Activated CD4-positive, CD25-positive, alpha-beta regulatory T cell treated with anti-CD3 and anti-CD28 coated beads, Interleukin-2, amount 50 U/mL, for 72 hours (primary cell): Measurements from ENCODE around the gene GJC2.
"Not testable (repeated sequence)": the region's sequence is repeated elsewhere in the genome, so short reads cannot be mapped to it uniquely, and the experiment has no call there.

Source experiments
- DNase-seq: peaks from one replicate; pipeline ENCODE4 v3.0.0; 2021

GJC2 gene

DNA sequence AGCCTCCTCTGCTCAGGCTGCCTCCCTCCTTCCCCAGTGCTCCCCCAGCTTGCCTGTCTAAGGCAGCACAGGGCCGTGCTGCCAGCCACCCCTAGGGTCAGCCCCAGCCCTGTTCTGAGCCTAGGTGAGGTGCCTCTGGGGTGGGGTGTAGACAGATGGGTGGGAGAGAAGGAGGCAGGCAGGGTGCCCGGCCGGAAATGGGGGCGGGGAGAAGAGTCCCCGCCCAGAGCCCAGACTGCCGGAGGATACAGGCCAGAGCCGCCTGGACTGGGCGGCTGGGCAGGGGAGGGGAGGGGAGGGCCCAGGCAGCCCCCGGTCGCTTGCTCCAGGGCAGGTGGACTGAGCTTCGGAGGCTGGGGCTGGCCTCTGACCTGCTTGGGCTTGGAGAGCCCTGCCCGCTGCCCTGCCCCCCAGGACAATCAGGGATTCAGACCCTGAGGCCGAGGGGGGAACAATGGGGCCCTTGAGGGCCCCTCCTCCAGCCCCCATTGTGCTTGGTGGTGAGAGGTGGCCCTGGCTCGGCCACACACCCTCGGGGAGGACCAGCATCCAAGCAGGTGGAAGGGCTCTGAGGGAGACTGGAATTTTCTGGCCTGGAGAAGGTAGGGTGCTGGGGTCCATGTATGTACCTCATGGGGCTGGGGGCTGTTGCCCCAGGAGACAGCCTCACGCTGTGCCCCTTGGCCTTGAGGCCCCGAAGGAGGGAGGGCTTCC is at the start of gene GJC2:
Gene GJC2, plus strand, starts transcription at position 525 of the 714 bp plus-strand sequence. CDS start 7,829 bp downstream, outside the sequence.
- DNase-seq = peak; percentile 20

DNA sequence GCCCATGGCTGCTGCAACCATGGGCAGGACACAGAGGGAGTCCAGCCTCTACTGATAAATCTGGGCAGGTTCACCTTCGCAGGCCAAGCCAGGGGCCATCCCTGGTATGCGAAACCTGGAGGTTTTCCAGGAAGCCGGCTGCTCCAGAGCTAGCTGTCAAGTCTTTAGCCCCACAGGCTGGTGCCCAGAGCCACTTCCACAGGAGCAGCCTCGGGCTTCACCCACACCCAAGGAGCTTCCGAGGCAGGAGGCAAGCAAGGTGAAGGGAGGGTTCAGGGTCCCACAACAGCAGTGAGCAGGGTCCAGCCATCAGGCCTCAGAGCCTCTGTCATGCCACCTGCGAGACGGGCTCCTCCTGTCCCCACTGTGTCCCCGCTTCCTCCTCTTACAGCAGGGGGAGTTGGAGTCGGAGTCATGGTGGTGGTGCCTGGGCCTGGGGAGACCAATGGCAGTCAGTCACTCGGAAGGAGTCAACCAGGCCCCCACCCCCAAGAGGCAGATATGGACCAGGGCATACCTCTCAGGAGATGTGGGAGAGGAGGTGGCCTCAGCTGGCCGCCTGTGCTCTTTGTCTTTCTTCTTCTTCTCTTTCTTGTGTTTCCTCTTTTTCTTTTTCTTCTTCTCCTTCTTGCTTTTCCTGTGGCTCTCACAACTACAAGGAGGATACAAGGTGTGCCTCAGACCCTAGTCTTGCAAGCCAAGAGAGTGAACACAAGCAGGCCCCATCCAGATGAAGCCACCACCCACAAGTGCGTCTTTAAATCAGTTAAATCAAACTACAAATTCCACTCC is 48.7 kb upstream of the GJC2 start:
- DNase-seq = no peak

DNA sequence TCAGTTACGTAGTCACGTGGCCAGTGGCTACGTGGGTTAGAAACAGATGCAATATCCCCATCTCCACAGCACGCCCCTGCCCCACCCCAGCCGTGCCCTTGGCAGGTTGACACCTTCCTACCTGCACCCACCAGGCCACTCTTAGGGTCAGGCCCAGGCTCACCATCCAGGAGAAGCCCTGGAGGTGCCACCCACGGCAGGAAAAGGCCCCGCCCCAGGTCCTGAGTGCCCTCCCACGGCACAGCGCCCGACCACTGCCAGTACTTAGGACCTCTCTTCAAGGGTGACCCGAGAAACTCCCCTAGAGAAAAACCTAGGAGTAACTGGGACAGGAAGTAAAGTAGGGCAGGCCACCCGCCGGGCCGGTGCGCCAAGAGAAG is 48.1 kb upstream of the GJC2 start:
- no peak for DNase-seq

DNA sequence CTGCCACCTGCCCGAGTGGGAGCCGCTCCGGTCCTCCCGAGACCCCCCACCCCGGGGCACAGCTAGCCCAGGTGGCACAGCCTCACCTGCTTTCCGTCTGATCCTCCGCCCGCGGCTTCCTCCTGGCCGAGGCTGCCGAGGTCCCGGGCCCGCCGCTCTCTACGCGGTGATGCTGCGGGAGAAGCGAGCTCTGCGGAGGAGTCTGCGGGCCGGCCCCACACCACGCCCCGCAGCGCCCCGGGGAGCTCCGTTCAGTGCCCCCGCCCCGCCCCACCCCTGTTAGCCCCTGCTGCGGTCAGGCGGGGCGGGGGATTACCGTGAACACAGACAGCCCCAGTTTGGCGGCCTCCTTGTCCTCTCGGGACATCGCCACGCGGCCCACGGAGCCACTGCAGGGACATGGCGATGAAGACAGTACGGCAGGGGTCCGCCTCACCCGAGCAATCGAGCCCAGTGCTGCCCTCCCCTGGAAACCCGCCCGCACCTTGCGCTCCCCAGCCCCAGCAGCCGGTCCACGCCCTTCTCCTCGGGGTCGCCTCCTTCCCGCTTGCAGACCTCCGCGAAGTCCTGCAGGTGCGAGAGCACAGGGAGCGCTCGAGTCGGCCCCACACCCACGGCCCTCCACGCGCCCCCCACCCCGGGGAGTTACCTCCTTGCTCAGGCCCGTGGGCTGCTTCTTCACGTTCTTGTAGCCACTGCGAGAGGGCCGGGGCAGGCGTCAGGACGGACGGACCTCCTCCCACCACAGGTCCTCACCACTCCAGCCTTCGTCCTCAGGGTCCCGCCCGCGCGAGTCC is 47.5 kb upstream of the GJC2 start:
- DNase-seq = peak; percentile 62

DNA sequence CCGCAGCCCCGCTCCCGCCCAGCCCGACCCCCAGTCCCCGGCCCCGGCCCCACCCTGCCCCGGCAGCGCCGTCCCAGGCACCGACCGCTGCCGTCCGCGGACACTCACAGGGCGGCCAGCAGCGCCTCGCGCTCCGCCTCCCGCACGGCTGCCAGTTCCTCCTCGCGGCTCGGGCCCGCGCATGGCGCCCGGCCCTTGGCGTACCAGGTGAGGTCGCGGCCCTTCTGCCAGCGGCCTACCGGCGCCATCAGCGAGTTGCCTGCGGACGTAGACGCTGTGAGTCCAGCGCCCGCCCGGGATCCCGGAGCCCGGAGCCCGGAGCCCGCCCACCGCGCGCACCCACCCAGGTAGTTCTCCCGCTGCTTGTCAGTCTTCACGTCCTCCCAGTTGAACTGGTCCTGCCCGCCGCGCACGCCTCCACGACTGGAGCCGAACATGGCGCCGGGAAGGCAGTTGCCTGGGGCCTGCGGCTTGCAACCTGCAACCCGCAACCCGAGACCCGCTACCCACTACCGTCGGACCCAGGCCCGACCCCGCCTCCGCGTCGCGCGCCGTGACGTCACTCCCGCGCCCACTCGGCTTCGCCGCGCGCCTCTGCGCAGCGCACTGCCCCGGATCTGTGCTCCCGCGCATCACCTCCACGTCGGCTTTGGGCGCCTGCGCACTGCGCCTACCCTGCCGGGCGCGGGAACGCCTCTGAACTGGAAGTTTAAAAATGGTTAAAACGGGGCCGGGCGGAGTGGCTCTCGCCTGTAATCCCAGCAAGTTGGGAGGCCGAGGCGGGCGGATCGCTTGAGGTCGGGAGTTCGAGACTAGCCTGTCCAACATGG is 46.7 kb upstream of the GJC2 start, which contains the start of gene C1orf35:
Gene C1orf35, minus strand, starts transcription at position 535 of the 830 bp plus-strand sequence. Its CDS starts 98 bp downstream, at position 437.
- peak; percentile 95 for DNase-seq

DNA sequence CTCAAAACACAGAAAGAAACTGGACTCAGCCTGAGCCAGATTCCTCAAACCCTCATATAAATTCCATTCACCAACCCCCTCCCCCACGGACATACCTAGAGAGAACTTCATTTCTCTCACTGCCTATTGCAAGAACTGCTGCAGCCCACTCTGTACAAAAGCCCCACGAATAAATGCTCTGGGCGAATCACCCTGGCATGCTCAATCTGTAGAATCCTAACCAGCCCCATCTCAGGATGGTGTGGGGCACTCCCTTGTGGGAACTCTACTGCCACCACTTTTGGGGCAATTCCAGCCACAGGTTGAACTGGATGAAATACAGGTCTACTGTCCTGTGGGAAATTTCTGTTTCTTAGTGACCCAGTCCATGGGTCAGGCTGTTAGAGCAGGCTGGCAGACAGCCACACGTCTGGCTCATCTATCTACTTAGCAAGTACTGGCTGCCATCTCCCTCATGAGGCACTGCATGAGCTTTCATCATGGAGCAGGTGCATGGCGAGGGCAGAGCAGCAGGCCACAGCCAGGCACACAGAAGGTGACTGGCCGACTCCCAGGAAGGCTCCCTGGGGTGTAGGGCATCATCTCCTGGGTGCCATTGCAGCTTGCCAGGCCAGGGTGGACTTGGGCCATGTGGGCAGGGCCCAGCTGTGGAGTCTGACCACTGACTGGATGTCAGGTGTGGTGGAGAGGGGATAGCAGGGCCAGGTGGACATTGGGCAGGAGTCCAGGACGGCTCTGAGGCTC is 45.0 kb upstream of the GJC2 start:
- DNase-seq = no peak

DNA sequence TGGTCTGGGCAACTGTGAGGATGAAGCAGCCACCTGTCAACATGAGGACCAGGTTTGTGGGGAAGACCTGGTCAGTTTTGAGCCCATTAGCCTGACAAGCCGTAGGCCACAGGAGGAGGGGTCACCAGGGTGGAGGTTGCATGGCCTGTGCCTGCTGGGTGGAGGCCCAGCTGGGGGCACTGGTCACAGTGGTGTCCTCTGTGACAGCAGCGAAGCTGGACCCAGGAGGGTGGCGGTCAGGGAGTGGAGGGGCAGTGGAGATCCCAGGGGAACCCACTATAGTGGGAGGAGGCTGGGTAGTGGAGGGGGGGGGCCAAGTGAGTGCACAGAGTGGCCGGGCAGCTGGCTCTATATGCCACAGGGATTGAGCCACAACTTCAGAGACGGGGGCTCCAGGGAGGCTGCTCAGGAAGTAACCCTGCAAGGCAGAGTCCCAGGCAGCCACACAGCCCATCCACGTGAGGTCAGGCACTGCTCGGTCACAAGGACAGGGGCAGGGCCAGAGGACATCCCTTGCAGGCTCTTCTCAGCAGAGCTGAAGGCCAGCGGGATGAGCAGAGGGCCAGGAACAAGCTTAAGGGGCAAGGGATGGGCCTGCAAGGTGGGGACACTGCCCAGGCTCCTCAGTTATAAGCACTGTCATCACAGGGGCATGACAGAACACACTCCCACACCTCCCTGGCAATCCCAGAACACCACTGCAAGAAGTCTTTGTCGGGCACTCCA is 44.3 kb upstream of the GJC2 start:
- no peak for DNase-seq

DNA sequence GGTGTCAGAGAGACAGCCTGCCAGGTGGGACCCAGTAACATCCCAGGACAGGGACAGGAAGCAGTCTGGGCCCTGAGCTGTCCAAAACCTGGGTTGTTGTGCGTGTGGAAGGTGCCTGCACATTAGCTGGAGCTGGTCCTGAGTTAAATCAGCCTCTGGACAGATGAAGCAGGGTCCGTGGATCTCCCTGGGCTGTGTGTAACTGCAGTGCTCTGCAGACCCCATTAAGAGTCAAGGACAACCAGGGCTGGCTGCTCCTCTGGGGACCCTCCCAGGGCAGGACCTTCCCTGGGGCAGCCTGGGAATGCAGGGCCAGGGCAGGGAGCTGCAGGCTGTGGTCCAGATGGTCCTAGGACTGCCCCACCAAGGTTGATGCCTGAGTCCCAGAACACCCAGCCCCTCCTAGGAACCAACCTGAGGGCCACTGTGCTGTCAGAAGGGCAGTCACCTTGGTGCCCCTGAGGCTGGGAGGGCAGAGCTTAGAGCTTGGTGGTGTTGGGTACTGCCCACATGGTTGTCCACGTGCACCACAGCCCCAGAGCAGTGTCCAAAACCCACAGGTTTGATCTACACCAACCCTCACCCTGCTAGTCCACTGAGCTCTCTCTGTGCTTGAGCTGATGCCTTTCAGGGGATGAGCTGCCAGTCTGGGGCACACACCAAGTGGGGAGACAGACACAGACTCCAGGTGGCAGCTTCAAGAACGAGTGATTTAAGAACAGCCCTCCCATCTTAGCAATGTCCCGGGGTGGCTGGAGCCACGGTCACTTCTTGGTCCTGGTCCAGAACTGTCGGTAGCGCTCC is 43.5 kb upstream of the GJC2 start:
- no peak for DNase-seq

DNA sequence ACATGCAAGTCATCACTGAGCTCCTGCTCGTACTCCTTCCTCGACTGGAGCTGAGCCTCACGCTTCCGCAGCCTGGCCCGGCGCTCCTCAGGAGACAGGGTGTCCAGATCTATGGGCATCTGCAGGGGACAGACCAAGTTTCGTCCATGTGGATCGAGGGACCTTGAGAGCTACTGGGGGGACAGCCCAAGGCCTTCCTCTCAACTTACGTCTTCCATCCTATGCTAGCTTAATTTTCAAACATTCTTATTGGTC is 43.0 kb upstream of the GJC2 start:
- DNase-seq = no peak

DNA sequence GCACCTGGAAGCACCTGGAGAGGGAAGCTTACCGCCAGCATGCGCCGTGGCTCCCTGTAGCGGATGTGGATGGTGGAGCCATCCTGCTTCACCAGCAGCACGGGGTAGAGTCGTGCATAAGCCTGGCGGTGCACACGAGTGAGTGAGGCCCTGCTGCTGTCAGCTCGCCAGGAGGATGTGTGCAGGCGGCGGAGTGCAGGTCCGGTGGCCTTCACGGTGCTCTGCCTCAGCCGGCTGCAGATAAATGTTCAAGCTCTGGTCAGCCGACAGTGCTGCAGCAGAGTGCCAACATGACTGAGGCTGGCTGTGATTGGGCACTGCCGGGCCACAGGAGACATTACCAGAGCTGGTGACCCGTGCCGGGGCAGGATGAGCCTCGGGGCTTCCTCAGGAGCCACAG is 42.1 kb upstream of the GJC2 start:
- DNase-seq = no peak

DNA sequence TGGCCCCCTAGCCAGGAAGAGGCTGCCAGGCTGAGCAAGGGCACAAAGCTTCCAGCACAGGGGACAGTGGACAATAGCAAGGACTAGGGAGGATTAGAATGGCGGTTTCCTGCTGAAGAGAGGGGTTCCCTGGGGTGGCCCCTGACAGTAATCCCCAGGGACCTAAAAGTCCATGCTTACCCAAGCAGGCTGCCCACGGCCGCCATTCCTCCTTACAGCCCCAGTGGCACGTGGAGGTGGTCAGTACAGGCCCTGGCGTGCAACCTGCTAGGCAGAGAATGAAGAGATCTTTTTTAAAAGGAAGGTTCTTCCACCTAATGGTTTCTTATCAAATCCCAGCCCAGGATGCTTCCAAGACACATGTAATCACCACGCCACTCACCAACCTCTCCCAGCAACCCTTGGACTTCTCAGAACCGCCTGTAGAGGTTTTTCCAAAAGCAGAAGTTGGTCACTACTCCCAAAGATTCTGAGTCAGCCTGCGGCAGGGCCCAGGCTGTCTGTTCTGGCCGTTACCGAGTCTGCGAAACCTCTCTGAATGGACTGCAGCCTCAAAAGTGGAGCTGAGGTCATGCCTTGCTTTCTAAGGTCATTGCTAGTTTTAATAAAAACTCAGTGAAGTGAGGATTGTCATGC is 41.6 kb upstream of the GJC2 start:
- no peak for DNase-seq

DNA sequence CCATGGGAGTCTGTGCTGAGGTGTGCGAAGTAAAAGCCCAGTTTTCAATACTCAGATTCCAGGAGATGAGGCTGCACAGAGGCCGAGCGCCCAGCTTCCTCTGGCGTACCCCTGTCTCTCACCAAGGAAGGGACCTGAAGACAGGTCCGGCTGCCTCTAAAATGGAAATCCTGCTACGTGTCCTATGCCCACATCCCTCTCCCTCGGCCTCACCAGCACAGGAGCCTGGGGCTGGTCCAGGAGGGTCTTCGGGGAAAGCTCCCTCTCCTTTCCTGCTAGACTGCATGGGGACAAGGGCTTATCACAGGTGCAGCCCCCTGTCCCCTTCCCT is 41.0 kb upstream of the GJC2 start:
- DNase-seq = no peak

DNA sequence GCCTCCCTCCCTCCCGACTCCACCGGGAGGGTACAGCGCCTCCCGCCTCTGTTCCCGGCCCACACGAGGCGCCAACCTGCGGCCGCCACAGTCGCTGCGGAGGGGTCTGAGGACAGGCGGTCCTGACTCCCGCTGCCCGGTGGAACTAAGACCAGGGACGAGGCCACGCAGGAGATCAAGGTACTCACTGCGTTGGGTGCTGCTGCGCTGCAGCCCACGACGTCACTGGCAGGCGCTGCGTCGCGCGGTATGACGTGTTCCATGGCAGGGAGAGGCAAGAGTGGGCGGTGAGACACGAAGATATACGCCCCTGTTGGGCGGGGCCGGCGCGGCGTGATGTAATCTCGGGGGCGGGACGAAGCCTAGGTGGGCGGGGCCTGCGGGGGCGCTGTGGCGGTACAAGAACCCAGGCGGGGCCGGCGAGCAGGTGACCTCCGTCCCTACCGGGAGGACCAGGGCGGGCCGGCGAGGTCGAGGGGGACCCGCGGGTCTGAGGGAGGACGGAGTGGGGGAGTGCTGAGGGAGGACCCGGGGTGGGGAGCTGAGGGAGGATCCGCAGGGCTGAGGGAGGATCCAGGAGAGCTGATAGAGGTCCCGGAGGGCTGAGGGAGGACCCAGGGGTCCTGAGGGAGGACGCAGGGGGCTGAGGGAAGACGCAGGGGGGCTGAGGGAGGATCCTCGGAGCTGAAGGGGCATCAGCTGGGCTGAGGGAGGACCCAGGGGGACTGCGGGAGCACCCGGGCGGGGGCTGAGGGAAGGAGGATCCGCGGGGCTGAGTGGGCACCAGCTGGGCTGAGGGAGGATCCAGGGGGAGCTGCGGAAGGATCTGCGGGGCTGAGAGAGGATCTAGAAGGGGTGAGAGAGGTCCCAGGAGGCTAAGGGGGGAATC is 40.4 kb upstream of the GJC2 start, which contains the start of gene MRPL55:
Gene MRPL55, minus strand, starts transcription at position 227 of the 889 bp plus-strand sequence. CDS start 1,039 bp downstream, outside the sequence.
- peak; percentile 100 for DNase-seq

DNA sequence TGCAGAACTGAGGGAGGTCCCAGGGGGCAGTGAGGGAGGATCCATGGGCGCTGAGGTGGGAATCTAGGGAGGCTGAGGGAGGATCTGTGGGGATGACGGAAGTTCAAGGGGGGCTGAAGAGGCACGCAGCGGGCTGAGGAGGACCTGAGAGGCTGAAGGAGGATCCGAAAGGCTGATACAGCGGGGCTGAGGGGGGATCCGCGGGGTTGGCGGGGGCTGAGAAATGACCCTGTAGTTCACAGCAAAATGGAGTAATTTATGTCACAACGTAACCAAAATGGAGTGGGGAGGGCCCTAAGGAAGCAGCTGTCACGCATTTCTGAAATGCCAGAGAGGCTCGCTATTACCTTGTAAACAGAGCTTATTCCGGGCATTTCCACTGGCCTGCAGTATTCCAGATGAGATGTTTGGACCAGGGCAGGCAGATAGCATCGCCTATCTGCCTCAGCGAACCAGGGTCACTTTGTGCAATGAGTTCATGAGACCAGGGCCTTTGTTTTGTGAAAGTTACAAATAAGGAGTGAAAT is 39.7 kb upstream of the GJC2 start:
- DNase-seq = no peak

DNA sequence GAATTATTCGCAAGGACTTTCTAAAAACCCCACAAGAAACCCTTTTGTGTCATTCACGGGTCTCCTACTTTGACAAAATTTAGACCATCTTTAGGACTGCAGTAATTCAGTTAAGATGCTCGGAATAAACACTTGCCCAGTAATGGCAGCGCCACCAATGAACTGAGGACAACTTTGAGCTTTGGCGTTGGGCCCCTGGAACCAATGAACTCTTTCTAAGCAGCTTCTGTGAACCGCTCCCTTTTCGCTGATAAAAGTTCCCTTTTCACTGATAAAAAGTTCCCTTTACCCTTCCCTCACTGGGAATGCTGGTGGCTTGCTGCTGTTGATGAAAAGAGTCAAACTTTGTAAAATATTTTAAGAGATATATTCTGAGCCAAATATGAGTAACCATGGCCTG is 39.2 kb upstream of the GJC2 start:
- no peak for DNase-seq

DNA sequence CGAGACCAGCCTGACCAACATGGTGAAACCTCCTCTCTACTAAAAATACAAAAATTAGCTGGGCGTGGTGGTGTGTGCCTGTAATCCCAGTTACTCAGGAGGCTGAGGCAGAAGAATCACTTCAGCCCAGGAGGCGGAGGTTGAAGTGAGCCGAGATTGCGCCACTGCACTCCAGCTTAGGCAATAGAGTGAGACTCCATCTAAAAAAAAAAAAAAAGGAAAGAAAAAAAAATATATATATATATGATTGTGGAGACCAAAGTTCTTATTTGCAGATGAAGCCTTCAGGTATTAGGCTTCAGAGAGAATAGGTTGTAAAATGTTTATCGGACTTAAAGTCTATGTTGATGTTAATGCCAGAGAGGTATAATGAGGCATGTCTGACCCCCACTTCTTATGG is 38.4 kb upstream of the GJC2 start:
- DNase-seq = not testable (repeated sequence)

DNA sequence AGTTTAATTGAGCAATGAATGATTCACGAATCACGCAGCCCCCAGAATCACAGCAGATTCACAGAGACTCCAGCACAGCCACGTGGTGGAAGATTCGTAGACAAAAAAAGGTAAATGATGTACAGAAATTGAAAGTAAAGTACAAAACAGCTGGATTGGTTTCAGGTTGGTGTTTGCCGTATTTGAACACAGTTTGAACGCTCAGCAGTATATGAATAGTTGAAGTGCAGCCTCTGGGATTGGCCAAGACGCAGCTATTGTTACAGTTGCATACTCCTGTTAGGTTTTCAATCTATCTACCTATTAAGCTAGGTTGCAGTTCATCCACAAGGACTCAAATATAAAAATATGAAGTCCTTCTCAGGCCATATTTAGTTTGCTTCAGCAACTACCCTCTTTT is 37.6 kb upstream of the GJC2 start:
- DNase-seq = no peak

DNA sequence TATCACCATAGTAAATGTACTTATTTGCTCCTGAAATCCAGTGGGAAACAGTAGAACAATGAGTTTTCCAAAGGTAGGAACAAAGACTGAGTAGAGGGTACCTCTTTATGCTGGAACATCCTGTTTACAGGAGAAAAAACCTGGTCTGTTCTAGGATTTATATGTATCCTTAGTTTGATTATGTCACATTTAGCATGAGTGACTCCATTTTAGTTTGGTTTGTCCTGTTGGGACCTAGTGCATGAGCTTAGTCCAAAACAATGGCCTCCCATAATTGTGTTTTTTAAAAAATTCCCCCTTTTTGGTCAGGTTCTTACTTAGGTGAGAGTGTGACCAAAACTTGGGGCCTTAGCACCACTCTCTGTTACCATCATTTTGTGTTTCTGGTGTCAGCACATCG is 37.1 kb upstream of the GJC2 start:
- DNase-seq = no peak

DNA sequence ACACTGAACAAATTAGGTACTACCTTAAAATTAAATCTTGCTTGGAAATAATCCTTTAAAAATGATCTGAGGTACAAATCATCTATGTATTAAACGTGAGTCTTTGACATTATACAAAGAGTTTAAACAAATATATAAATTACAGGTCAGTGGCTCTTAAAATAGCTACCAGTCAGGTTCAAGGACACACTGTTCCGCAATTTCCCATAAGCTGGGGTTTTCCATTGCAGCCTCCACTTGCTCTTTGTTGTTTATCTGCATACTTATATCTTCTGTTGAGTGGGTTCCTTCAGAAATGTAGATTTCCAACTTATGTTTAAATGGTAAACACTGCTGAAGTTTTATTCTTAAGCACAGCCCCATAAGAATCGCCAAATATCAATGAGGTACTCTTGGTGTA is 34.9 kb upstream of the GJC2 start:
- no peak for DNase-seq
